ENCODE data around the gene GLT1D1.

The GLT1D1 gene

DNA sequence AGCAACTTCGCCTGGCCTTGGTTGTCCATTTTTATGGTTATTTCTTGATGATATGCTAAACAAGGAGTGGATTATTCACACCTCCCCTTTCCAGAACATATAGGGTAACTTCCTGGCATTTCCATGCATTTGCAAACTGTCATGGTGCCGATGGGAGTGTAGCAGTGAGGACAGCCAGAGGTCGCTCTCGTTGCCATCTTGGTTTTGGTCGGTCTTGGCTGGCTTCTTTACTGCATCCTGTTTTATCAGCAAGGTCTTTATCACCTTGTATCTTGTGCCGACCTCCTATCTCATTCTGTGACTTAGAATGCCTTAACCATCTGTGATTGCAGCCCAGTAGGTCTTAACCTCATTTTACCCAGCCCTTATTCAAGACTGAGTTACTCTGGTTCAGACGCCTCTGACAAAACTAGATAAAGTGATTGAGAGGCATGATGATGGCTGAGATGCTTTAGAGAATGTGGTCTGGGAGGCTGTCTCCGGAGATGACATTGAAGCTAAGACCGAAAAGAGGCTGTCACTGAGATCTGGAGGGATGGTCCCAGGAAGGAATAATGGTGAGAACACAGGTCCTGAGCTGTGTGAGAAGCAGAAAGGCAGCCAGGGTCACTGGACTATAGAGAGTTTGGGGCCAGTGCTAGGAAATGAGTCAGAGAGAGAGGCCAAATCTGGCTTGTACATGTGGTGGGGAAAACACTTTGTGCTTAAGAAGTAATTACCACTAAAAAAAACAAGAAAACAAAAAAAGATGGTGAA is 2.9 kb downstream of the GLT1D1 start:
- DNase-seq (ENCODE audit: low read depth), result no peak

GRCh38 chr12:128856791-128857078 is 3.5 kb downstream of the GLT1D1 start:
- no peak for DNase-seq (ENCODE audit: low read depth)

DNA sequence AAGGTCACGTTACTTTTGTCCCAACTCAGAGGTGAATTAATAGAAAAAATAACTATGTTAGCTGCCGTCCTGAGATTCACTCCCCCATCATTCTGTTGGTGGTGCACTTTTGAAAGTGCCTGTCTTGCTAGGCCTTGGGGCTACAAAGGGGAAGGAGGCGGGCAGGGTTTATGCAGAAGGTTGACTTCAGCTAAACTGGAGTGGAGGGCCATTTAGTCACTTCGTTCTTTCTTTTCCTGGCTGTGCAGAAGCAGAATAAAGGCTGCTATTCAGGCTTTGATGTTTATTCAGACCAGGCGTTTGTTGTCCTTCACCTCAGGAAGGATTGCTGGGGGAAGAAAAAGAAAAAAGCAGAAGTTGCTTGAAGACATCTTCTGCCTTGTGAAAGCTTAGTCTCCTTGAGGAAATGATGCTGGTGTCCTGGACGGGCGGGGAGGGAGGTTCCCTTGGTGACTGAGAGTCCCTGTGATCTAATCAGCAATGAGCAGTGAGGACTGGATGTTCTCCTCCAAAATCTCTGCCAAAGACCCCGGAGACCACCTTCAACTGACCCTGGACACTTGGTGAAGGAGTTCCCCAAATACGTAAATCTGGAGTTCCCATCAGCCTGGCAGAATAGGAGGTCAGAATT is 4.0 kb downstream of the GLT1D1 start:
- DNase-seq (ENCODE audit: low read depth), result no peak

DNA sequence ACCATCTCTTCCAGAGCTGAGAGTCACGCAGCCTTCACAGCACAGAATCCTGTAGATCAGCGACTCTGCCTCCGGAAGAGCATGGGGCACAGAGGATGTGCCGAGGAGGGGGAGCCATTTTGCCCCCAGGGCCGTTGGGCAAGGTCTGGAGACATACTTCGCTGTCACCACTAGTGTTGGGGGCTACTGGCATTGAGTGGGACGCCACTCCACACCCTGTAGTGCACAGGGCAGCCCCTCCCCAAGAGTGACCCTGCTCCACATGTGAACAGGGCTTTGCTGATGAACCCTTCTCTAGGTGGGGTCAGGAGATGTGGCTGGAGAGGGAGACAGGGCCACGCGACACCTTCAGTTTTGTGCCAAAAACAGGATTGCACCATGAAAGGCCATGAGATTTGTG is 6.0 kb downstream of the GLT1D1 start:
- no peak for DNase-seq (ENCODE audit: low read depth)

DNA sequence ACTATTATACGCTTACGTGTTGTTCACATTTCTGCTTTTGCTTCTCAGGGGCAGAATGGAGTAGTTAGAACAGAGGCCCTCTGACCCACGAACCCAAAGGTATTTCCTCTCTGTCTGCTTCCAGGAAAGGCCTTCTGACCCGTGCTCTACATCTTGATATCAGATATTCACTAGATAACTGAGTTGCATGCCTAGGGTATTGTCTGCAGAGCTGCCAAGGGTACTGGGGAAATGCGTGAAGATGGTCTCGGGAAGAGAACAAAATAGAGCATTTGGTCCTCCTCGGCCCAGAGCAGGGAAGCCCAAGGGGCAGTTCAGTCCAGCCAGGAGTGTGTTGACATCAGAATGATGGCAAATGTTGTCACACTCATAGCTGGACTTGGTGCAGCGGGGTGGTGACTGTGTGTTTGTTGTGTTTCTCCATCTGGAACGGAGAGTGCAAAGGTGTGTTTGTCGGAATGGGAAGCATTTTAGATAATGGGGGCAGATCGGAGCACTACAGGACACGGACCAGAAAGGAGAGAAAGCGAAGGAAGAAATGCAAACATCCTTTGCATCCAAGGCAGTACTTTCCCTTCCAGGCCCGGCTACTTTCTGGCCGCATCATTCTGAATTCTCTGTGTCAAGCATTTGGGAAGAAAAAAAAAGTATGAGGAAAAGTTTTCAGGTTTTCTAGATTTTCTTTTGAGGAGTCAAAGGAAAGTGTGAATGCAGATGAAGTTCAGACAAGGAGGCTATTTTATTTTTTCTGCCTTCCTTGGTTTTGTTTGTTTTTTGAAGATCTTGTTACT is 8.1 kb downstream of the GLT1D1 start:
- DNase-seq (ENCODE audit: low read depth), result no peak

GRCh38 chr12:128863957-128864356 is 10.7 kb downstream of the GLT1D1 start:
- no peak for DNase-seq (ENCODE audit: low read depth)

- no peak for DNase-seq (ENCODE audit: low read depth)
Observed at GRCh38 chr12:128864516-128865186, 11.4 kb downstream of the GLT1D1 start.

GRCh38 chr12:128867466-128867865 is 14.2 kb downstream of the GLT1D1 start:
- no peak for DNase-seq (ENCODE audit: low read depth)

DNA sequence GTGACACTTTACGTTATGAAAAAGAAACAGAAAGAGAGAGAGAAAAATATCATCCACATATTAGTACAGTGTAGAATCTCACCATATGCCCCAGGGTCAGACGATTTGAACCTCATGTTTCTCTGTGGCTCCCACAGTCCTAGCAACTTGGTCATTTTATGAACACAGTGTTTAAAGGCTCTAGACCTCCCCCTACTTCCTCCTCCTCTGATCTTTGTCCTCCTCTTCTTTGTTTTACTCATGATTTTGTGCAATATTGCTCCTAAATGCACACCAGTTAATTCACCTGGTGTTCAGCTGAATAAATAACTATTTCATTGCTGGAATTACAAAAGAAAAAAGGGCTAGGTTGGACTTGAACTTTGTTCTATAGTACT is 18.2 kb downstream of the GLT1D1 start:
- DNase-seq (ENCODE audit: low read depth), result no peak

DNA sequence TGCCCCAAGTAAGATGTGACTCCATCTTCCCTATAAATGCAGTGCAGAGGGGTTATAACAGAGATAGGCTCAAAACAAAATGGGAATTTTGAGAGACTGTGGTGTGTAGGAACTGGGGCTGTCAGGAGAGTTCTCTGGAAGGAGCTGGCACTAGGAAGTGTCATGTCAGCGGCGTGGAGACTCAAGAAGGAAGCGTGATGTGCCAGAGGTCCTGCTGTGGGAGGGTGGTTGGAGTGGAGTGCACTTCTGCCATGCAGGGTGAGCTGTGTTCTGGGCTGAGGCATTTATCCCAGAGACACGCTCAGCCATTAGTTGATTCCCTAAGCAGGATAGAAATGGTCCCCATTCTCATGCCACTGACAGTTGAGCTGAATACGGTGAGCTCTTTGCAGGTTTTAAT is 19.0 kb downstream of the GLT1D1 start:
- DNase-seq (ENCODE audit: low read depth), result no peak

DNA sequence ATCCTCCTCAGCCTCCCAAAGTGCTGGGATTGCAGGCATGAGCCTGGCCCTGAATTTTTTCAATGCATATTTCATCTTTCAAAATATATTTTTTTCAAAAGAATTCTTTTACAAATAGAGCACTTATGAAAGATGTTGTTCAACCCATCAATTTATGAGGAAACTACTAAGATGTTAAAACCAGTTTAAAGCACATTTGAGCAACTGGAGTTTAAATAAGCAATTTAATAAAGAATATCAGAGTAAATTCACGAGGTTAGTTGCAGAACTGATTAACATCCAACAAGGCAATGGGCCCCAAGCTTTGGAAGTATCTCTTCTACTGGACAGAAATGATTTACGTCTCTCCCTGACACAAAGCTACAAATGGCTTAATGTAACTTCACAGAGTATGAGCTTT is 23.3 kb downstream of the GLT1D1 start:
- no peak for DNase-seq (ENCODE audit: low read depth)

GRCh38 chr12:128879898-128880764 is 26.9 kb downstream of the GLT1D1 start:
- no peak for DNase-seq (ENCODE audit: low read depth)

GRCh38 chr12:128891856-128892255 is 38.6 kb downstream of the GLT1D1 start:
- DNase-seq (ENCODE audit: low read depth), result no peak

DNA sequence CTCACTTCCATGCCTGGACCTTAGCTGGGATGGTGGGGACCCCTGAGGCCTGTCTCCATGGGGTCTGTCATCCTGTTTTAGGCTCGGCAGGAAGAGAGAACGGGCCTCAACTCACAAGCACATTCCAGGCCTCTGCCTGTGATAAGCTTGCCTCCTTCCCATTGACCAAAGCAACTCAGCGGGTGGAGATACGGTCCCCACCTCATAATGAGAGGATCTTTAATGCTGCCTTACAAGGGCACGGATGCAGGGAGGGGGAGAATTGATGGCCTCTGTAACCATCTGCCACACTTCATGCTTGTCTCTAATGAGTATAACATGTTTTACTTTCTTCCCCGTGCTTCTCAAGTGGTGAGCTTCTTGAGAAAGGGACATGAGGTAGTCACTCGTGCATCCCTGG is 50.0 kb downstream of the GLT1D1 start:
- DNase-seq (ENCODE audit: low read depth), result no peak

- DNase-seq (ENCODE audit: low read depth), result no peak
Observed at GRCh38 chr12:128905003-128905544, 51.8 kb downstream of the GLT1D1 start.

DNA sequence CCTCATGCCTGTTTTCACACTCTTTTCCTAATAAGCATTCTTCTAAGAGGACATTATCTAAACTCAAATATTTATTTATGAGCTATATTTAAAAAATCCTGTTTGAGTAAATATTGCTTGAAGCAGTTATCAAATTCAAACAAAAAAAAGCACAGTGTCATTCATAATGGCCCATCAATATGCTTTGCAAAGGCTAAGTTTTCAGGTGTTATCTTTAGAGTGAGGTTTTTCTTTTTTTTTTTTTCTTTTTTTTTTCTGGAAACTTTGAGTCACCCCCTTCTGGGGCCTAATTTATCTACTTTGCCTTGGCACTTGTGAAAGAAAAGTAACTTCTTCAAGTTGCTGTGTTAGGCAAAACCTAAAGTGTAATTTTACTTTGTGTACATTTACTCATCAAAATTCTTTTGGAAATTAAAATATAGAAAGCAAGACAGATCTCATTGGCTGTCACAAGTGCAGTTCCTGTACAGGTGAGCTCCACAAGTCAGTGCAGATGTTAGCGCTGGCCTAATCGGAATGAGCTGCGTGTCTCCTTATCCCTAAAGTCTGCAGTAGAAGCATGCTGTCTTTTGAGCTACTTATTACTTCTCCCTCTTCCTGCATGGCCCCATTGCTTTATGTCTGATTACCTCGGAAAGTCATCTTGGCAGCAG is 53.3 kb downstream of the GLT1D1 start:
- no peak for DNase-seq (ENCODE audit: low read depth)

DNA sequence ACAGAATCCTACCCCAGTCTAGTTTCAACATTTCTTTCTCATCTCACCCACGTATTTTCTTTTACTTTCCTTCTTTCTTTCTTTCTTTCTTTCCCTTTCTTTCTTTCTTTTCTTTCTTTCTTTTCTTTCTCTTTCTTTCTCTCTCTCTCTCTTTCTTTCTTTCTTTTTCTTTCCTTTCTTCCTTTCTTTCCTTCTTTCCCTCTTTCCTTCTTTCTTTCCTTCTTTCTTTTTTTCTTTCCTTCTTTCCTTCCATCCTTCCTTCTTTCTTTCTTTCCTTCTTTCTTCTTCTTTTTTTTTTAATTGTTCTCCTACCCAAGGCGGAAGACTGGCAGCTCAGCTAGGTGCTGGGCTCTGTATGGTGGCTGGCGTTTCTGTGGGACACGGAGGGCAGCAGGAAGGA is 55.0 kb downstream of the GLT1D1 start:
- DNase-seq (ENCODE audit: low read depth), result no peak

DNA sequence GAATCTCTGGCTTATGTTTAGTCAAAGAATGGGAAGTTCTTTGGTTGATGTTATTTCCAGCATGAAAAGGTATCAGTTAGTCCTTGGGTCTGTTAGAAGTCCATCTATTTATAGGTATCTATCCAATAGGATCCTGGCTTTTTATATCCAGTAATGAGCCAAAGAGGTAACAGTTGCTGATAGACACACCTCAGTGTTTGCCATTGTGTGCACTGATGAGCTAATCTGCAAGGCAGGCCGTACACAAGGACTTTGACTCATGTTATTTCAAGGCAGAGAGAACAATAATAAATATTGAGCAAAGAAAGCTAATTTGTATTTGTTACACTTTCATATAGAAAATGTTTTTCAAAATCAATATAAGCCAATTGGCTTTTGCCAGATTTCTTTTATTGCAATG is 56.4 kb downstream of the GLT1D1 start:
- no peak for DNase-seq (ENCODE audit: low read depth)

DNA sequence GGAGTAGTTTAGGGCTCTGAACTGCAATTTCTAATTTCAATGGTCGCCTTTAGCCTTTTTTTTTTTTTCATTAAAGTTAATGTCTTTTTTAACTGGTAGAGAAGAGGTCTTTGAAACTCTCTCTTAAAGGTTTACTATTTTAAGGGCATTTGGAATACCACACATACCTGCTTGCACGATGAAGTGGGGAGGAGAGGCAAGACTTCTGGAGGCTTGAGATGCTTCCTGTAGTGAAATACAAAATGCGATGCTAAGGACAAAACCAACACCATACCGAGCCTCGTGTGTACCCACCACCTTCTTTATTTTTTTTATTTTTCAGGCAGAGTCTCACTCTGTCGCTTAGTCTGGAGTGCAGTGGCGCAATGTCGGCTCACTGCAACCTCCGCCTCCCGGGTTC is 57.4 kb downstream of the GLT1D1 start:
- no peak for DNase-seq (ENCODE audit: low read depth)

DNA sequence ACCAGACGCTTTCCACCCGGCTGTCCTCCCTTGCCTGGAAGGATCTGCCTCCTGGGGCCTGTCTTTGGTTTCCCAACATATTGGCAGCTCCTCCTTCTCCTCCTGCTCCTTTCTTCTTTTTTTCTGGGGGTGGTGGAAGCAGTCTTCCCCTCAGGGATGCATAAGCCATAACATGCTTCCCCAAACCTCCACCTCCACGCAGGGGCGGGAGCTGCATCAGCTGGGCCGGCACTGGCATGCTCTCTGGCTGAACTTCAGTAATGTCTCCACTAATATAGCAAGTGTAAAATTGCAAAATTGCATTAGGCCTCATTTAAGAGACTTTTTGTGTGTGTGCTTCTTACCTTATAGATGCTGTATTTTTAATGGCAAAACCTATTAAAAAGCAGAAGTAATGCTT is 58.6 kb downstream of the GLT1D1 start:
- no peak for DNase-seq (ENCODE audit: low read depth)
